HT1080 (cell line): Measurements from ENCODE around the gene GOLPH3. TPM values are rescaled to one million over a fixed set of nuclear protein-coding genes. Genes with fewer than 3 reads are reported as not detected.

ENCODE experiments used
- DNase-seq: peaks from one replicate; pipeline ENCODE4 v3.0.0-alpha.2; 2015; ENCODE audit warnings: low read depth
- small RNA-seq: library from RNA; depleted of rRNA; stranded (forward); fragments of <200 nt; gene quantifications from one replicate; pipeline ENCODE3, GENCODE V24; 2014
- total RNA-seq: library from RNA; depleted of rRNA; stranded (reverse); fragments of >200 nt; shearing (Covaris generic); gene quantifications from 2 replicates; pipeline ENCODE4 v1.2.3, GENCODE V29; 2014; rRNA removed

Gene GOLPH3
- total RNA-seq, 1 experiment from 2014 or later: 51.7 TPM

- DNase-seq: peak; percentile 67
Observed at GRCh38 chr5:32076699-32077695, 97.1 kb downstream of the GOLPH3 start.

Small RNA genes lying within 50 kb of the gene (small RNA-seq; reads per million reads assigned to genes)
- gene RF00019: not detected

Other genes with a start within 250 kb of the GOLPH3 start
- gene MTMR12, start 138.6 kb upstream of the GOLPH3 start, total RNA-seq: 15.7 and 16.0 TPM in 2 replicates